Measurements from ENCODE around the gene ELP6.

DNA sequence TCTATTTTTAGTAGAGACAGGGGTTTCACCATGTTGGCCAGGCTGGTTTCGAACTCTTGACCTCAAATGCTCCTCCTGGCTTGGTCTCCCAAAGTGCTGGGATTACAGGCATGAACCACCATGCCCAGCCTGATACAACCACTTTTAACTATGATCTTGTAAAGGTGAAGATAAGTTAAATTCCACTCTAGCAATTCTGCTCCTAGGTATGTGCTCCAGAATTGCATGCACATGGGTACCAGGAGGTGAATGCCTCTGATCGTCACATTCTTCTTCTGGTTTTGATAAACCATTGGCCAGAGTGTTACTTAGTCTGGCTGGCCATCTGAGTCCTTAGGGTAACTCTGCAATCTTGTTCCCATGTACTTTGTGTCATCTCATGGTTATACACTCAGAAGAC, 42.8 kb upstream of the ELP6 start:
- TF ChIP-seq, protein P1, sequence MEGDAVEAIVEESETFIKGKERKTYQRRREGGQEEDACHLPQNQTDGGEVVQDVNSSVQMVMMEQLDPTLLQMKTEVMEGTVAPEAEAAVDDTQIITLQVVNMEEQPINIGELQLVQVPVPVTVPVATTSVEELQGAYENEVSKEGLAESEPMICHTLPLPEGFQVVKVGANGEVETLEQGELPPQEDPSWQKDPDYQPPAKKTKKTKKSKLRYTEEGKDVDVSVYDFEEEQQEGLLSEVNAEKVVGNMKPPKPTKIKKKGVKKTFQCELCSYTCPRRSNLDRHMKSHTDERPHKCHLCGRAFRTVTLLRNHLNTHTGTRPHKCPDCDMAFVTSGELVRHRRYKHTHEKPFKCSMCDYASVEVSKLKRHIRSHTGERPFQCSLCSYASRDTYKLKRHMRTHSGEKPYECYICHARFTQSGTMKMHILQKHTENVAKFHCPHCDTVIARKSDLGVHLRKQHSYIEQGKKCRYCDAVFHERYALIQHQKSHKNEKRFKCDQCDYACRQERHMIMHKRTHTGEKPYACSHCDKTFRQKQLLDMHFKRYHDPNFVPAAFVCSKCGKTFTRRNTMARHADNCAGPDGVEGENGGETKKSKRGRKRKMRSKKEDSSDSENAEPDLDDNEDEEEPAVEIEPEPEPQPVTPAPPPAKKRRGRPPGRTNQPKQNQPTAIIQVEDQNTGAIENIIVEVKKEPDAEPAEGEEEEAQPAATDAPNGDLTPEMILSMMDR (conservative IDR thresholded peaks at IDR 0.05 in 1 of 2, IDR thresholded peaks at IDR 0.05 in 1 of 2; ENCODE audit: low read depth in 1 of 2, low read length in 2 of 2), result no peak
- no peak for TF ChIP-seq EZH2 (IDR thresholded peaks at IDR 0.05; ENCODE audit: low read length, missing control alignments)
